D721Med (cell line): ENCODE data around the gene CCDC6.
"Not testable (repeated sequence)": the region's sequence is repeated elsewhere in the genome, so short reads cannot be mapped to it uniquely, and the experiment has no call there.

ENCODE experiments used
- DNase-seq: peaks from one replicate; pipeline ENCODE4 v3.0.0; 2011; ENCODE audit warnings: low spot score; ENCODE audit not compliant: insufficient read length
- FAIRE-seq: peaks from 2 replicates; lab custom pipeline; 2011; peaks lifted over from hg19 to GRCh38; lab: Jason Lieb, UNC
- TF ChIP-seq, protein P1 (sequence below): IDR thresholded peaks from 2 replicates; pipeline ENCODE4 v1.5.1; 2012; ENCODE audit warnings: mild to moderate bottlenecking, control low read depth; ENCODE audit not compliant: insufficient read depth; ENCODE audit errors: missing control alignments

The CCDC6 gene

DNA sequence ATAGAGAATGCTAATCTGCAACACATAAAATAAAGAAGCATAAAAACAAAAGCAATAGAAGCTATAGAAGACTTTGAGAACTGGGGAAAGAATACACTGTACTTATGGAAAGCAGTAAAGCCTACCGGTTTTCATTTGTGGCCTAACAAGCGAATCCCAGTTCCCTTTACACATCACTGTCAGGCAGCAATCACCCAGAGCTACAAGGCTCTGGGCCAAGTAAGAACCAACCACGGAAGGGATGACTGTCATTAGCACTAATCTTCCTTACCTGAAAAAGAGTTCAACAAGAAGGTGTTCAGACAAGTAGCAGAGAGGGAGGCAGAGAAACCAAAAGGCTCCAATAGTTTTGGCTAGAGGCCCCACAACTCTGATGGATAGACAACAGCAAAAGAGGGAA lies 15.0 kb downstream of the CCDC6 start:
- DNase-seq (no peak), FAIRE-seq (no peak)
- TF ChIP-seq, protein P1, sequence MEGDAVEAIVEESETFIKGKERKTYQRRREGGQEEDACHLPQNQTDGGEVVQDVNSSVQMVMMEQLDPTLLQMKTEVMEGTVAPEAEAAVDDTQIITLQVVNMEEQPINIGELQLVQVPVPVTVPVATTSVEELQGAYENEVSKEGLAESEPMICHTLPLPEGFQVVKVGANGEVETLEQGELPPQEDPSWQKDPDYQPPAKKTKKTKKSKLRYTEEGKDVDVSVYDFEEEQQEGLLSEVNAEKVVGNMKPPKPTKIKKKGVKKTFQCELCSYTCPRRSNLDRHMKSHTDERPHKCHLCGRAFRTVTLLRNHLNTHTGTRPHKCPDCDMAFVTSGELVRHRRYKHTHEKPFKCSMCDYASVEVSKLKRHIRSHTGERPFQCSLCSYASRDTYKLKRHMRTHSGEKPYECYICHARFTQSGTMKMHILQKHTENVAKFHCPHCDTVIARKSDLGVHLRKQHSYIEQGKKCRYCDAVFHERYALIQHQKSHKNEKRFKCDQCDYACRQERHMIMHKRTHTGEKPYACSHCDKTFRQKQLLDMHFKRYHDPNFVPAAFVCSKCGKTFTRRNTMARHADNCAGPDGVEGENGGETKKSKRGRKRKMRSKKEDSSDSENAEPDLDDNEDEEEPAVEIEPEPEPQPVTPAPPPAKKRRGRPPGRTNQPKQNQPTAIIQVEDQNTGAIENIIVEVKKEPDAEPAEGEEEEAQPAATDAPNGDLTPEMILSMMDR: no peak

DNA sequence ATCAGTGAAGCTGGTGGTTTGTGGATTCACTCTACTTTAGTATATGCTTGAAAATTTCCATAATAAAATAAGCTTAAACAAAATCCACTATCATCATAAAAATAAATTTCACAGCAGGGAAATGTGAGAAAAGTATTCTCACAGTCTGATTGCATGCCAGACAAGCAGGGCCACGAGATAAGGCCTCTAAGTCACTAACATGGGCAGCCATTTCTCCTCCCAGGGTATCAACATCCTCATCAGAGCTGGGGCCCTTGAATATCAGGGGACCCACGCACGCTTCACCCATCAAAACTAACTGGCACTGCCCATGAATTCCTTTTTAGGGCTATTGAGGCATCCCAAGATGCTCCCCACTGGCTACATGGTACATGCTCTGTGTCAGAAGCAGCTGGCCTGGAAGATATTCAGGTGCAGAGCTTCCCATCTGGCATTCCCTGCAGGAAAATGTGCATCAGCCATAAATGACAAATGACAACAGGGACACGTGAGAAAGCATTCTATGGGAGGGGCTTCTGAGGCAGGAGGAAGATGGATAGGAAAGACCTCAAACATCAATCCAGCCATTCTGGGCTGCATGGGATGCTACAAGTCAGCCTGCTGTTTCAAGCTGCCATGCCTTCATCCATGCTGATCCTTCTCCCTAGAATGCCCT lies 17.4 kb downstream of the CCDC6 start:
- TF ChIP-seq, protein P1: no peak
- DNase-seq (no peak), FAIRE-seq (no peak)

DNA sequence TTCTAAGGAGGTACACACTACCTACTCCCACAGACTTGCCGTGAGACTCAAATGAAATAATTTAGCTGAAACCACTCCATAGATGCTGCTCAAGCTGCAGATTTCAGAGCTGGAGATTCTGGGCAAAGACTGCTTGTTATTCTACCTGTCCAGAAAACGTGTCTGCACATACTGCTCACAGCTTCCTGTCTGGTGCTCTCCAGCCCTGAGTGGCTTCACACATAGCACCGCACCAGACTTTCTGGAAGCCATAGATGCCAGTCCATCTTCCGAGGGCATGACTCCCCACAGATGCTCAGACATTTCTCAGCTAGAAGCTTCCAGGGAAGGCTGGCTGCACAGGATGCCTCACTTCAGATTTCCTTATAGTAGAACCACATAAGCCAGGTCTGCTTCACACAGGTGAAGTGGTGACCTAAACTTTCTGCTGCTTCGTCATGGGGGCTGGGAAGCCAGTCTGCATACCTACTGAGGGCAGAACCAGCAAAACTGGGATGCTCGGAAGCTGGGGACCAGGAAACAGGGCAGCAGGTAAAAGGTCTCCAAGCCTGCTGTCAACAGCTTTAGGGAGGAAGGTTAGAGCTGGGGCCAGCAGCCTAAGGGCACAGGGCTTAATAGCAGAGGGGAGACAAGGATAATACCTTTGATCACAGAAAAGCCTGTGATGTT lies 18.2 kb downstream of the CCDC6 start:
- FAIRE-seq (no peak), DNase-seq (no peak)
- TF ChIP-seq, protein P1: no peak

DNA sequence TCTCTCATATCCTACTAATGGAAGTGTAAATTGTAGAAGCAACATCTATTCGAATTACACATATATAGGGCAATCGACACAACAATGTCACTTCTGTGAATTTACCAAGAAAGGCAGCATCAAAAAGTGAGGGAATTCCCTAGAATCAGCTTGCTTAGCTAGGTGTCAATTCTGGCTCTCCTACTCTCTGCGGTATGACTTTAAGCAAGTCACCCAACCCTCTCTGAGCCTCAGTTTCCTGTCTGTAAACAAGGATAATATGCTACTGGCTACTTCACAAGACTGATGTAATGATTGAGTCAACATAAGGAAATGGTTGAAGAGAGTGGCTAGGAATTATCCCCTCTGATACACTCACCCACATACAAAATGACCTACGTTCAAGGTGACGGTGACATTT lies 19.4 kb downstream of the CCDC6 start:
- FAIRE-seq: peak; percentile 32
- TF ChIP-seq, protein P1: no peak
- DNase-seq: no peak

DNA sequence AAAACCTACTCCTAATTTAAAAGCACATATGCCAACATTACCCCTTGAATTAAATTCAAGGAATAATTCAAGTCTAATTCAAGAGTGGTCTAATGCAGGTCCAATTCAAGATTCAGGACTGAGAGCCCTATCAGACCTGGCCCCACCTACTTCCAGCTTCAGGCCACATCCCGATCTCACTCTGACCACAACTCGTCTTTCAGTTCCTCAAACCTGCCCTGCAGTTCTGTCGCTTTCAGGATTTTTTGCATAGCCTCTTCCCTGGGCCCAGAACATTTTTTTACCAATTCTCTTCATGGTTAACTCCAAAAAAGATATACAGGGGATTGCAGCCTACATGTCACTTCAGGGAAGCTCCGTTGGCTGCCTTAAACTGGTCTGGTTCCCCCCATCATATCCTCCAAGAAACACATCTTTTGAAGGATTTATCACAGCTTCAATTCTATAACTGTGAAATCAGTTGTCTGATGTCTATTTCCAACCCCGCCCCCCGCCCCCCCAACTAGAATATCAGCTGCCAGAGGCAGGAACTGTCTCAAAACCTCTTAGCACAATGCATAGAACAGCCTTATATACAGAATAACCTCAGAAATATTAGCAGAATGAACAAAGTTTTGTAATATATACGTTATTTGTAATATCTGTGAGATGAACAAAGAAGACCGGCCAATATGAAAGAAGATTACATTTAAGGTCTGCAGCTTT lies 20.8 kb downstream of the CCDC6 start:
- no peak for FAIRE-seq
- TF ChIP-seq, protein P1: no peak
- no peak for DNase-seq

DNA sequence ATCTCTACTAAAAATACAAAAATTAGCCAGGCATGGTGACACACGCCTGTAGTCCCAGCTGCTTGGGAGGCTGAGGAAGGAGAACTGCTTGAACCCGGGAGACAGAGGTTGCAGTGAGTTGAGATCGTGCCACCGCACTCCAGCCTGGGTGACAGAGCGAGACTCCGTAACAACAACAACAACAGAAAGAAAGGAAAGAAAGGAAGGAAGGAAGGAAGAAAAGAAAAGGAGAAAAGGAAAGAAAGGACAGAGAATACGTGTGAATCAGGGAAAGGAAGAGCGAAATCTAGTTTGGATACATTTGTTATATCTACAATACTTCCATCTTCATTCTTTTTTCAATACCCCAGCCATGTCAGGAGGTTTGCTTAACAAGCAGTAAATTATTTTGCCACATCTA lies 21.5 kb downstream of the CCDC6 start:
- DNase-seq, FAIRE-seq: not testable (repeated sequence)

DNA sequence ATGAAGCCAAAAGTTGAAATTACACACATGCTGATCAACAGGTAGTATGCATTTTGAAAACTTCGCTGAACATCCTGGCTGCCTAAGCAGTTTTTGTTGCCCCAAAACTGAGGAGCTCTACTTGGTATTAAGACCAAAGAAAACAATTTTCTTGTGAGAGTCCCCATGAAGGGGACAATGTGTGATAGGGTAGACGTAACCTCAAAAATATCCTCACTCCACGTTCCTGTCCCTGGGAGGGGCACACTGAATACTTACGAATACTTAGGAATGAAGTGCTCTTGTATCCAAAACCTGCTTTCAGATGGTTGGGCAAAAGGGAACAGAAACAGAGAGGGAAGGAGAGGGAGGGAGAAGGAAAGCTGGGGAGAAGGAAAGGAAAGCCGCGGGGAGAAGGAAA lies 24.7 kb downstream of the CCDC6 start:
- TF ChIP-seq, protein P1: no peak
- DNase-seq: no peak
- no peak for FAIRE-seq
